Aorta (tissue), 5 donors: ENCODE results near the gene MATK. TPM values are rescaled to one million over a fixed set of nuclear protein-coding genes. Genes with fewer than 3 reads are reported as not detected.

Experiments
- ATAC-seq: fragments of 200-7000 bp; cut with Tn5 transposase; one replicate; pipeline ENCODE4 v1.9.1; 2022; ENCODE audit warnings: moderate library complexity; ENCODE audit not compliant: low FRiP score
- DNase-seq, 2 donors: peaks; one replicate each; pipeline ENCODE4 v3.0.0-alpha.2; 2020
- H3K27ac ChIP-seq, 2 donors: one replicate each; pipeline ENCODE4 v1.5.1; 2013; ENCODE audit warnings: low read length in 2 of 2, mild to moderate bottlenecking in 2 of 2, moderate library complexity in 2 of 2, control low read depth in 1 of 2, inconsistent platforms in 1 of 2, low read depth in 1 of 2
- H3K27me3 ChIP-seq, 2 donors: one replicate each; pipeline ENCODE4 v1.6.1; 2013; ENCODE audit warnings: control low read depth in 1 of 2, low read length in 1 of 2, mild to moderate bottlenecking in 1 of 2, moderate library complexity in 1 of 2; ENCODE audit not compliant: insufficient read depth in 2 of 2, control insufficient read depth in 1 of 2
- H3K36me3 ChIP-seq, 2 donors: one replicate each; pipeline ENCODE4 v1.6.1; 2013; ENCODE audit warnings: control low read depth in 1 of 2, low read length in 1 of 2, mild to moderate bottlenecking in 1 of 2; ENCODE audit not compliant: insufficient read depth in 2 of 2, control insufficient read depth in 1 of 2
- H3K4me1 ChIP-seq, 2 donors: one replicate each; pipeline ENCODE4 v1.6.1; 2013; ENCODE audit warnings: low read length in 2 of 2, control low read depth in 1 of 2, mild to moderate bottlenecking in 1 of 2, moderate library complexity in 1 of 2; ENCODE audit not compliant: insufficient read depth in 2 of 2, control insufficient read depth in 1 of 2
- H3K4me3 ChIP-seq, 2 donors: one replicate each; pipeline ENCODE4 v1.5.1; 2013; ENCODE audit warnings: low read length in 2 of 2, control low read depth in 1 of 2, mild to moderate bottlenecking in 1 of 2
- H3K9me3 ChIP-seq: one replicate; pipeline ENCODE4 v1.6.1; 2013; ENCODE audit warnings: mild to moderate bottlenecking, low read length; ENCODE audit not compliant: control insufficient read depth
- WGBS, 2 donors: extraction: QIAGEN DNeasy Blood & Tissue Kit; methylation state at CpG; one replicate each; pipeline ENCODE4 v1.1.7; 2013; 5-methylcytosine and 5-hydroxymethylcytosine counted together
- intact Hi-C, 2 donors: fragments of 100-400 bp; cut with DNase I; formaldehyde crosslinking; loops; one replicate each; pipeline versions ENCODE4 v1.14.2 to v1.15.0; 2022
- polyA plus RNA-seq, 2 donors: library from polyadenylated mRNA; stranded (reverse); fragments of 200-250 nt; gene quantifications; one replicate each; pipeline ENCODE4 v1.2.3, GENCODE V29; 2013
- total RNA-seq, 2 donors: library from RNA; stranded (reverse); fragmentation: NEBNext Ultra II Directional; extraction: Animal tissue kit (Norgen Biotek cat#: 25700); gene quantifications; one replicate each; pipeline ENCODE4 v1.2.1, GENCODE V29; 2021
- donor health status: healthy with polysubstance abuse.
- donor health status: Bipolar disorder and iron deficiency.
- donor health status: DM: no; HTN: no; CAD: no.
- donor health status: DM: no; HTN: no; CAD: no.
- donor health status: DM: yes; HTN: yes; CAD: no.

Gene MATK
- total and polyA plus RNA-seq, 4 donors: 1.7 to 5.5 (median 1.9) TPM

GRCh38 chr19:3784607-3785450, 1.4 kb downstream of the MATK start:
- H3K27me3 ChIP-seq: peaks cover 0 to 2% of the 10 kb centered on the region in 2 donors
- H3K4me3 ChIP-seq: no peak overlapping the region
- ATAC-seq (no peak), DNase-seq (no peak)
- WGBS, 2 donors: 19 to 24% methylated on average over 22 to 25 of the region's 25 CpGs
- intact Hi-C loops: no loop called here
- H3K27ac ChIP-seq: no peak overlapping the region
- H3K9me3 ChIP-seq: peaks cover 10% of the 10 kb centered on the region
- no peaks in the 10 kb centered on the region for H3K36me3 ChIP-seq
- no peaks in the 10 kb centered on the region for H3K4me1 ChIP-seq

- 72 to 73% methylated on average over 45 to 49 of the region's 49 CpGs for WGBS, 2 donors
- H3K4me1 ChIP-seq: no peaks in the 10 kb centered on the region
- no peaks in the 10 kb centered on the region for H3K36me3 ChIP-seq
- H3K27ac ChIP-seq: no peak overlapping the region
- intact Hi-C loops: no loop called here
- ATAC-seq: no peak
- DNase-seq: no peak
- no peak overlapping the region for H3K4me3 ChIP-seq
- peaks cover 0 to 2% of the 10 kb centered on the region in 2 donors for H3K27me3 ChIP-seq
- peaks cover 10% of the 10 kb centered on the region for H3K9me3 ChIP-seq
Measured at GRCh38 chr19:3783660-3784584, 2.3 kb downstream of the MATK start.

GRCh38 chr19:3782903-3783302, 3.3 kb downstream of the MATK start:
- peaks cover 0 to 2% of the 10 kb centered on the region in 2 donors for H3K27me3 ChIP-seq
- whole genome bisulfite sequencing, 2 donors: 86 to 91% methylated on average over 12 to 13 of the region's 13 CpGs

GRCh38 chr19:3782330-3782729, 3.9 kb downstream of the MATK start:
- H3K27ac ChIP-seq: no peak overlapping the region
- H3K9me3 ChIP-seq: peaks cover 10% of the 10 kb centered on the region
- no peaks in the 10 kb centered on the region for H3K36me3 ChIP-seq
- no peak overlapping the region for H3K4me3 ChIP-seq
- WGBS, 2 donors: 89 to 90% methylated on average over 1 of the region's 1 CpG
- H3K27me3 ChIP-seq: peaks cover 0 to 2% of the 10 kb centered on the region in 2 donors
- ATAC-seq (no peak), DNase-seq (no peak)
- no peaks in the 10 kb centered on the region for H3K4me1 ChIP-seq
- intact Hi-C loops: no loop called here

More at GRCh38 chr19:3782903-3783302, 3.3 kb downstream of the MATK start:
- no peak overlapping the region for H3K4me3 ChIP-seq
- H3K36me3 ChIP-seq: no peaks in the 10 kb centered on the region
- no peak for ATAC-seq
- intact Hi-C loops: no loop called here
- H3K9me3 ChIP-seq: peaks cover 10% of the 10 kb centered on the region
- no peaks in the 10 kb centered on the region for H3K4me1 ChIP-seq
- no peak for DNase-seq
- H3K27ac ChIP-seq: no peak overlapping the region

GRCh38 chr19:3781603-3782002, 4.6 kb downstream of the MATK start:
- DNase-seq (no peak), ATAC-seq (no peak)
- no peak overlapping the region for H3K4me3 ChIP-seq
- H3K4me1 ChIP-seq: no peaks in the 10 kb centered on the region
- H3K27me3 ChIP-seq: peaks cover 0 to 2% of the 10 kb centered on the region in 2 donors
- WGBS, 2 donors: 98 to 100% methylated on average over 2 of the region's 2 CpGs
- H3K9me3 ChIP-seq: peaks cover 10% of the 10 kb centered on the region
- intact Hi-C loops: no loop called here
- no peak overlapping the region for H3K27ac ChIP-seq
- H3K36me3 ChIP-seq: no peaks in the 10 kb centered on the region

- H3K4me1 ChIP-seq: no peaks in the 10 kb centered on the region
- intact Hi-C loops: no loop called here
- no peak overlapping the region for H3K27ac ChIP-seq
- no peak overlapping the region for H3K4me3 ChIP-seq
- WGBS, 2 donors: 90 to 92% methylated on average over 9 of the region's 9 CpGs
- DNase-seq (no peak), ATAC-seq (no peak)
- H3K36me3 ChIP-seq: no peaks in the 10 kb centered on the region
- H3K9me3 ChIP-seq: peaks cover 10% of the 10 kb centered on the region
- peaks cover 0 to 2% of the 10 kb centered on the region in 2 donors for H3K27me3 ChIP-seq
Measured at GRCh38 chr19:3780786-3781304, 5.3 kb downstream of the MATK start.

- Histone ChIP-seq H3K9me3 (peaks cover 10% of the 10 kb centered on the region), H3K36me3 (no peaks in the 10 kb centered on the region), H3K4me1 (no peaks in the 10 kb centered on the region), H3K27ac (no peak overlapping the region), H3K4me3 (no peak overlapping the region), H3K27me3 (peaks cover 0 to 2% of the 10 kb centered on the region in 2 donors)
- DNase-seq (no peak), ATAC-seq (no peak)
- intact Hi-C loops: no loop called here
- 75 to 76% methylated on average over 44 of the region's 44 CpGs for WGBS, 2 donors
Measured at GRCh38 chr19:3778899-3779723, 7.1 kb downstream of the MATK start.
